IMR-90 (cell line): ENCODE results near the gene HYAL4. TPM values are rescaled to one million over a fixed set of nuclear protein-coding genes. Genes with fewer than 3 reads are reported as not detected.

Source experiments
- ATAC-seq: fragments of 200-7000 bp; cut with Tn5 transposase; 2 replicates; pipeline ENCODE4 v1.9.1; 2020; ENCODE audit warnings: low read depth, mild to moderate bottlenecking, moderate library complexity
- BruUV-seq: library from RNA; stranded (reverse); fragments of 400-500 nt; replicated peaks from 2 replicates; lab custom pipeline; 2021; lab: Mats Ljungman, UMichigan
- CTCF ChIA-PET: fragments of 300-600 bp; formaldehyde crosslinking; extraction: SDS; loops from one replicate; lab custom pipeline; 2021; ENCODE audit warnings: antibody characterized with exemption; lab: Yijun Ruan, JAX
- POLR2A ChIA-PET: fragments of 300-600 bp; sonication (Branson Sonifier 250); formaldehyde crosslinking; loops from one replicate; lab custom pipeline; 2022; ENCODE audit warnings: antibody characterized with exemption; ENCODE audit not compliant: unreplicated experiment; lab: Charles Lee
- DNase-seq: peaks from one replicate; pipeline ENCODE4 v3.0.0; 2013
- H2AFZ ChIP-seq: replicated peaks from 2 replicates; pipeline ENCODE3; 2013; ENCODE audit warnings: low read length, mild to moderate bottlenecking; ENCODE audit not compliant: poor library complexity
- H2AK5ac ChIP-seq: 2 replicates; pipeline ENCODE4 v1.6.1; 2013; ENCODE audit warnings: low read depth, low read length, inconsistent platforms
- H2AK9ac ChIP-seq: replicated peaks from 2 replicates; pipeline ENCODE3; 2013; ENCODE audit warnings: mild to moderate bottlenecking, low read depth, low read length, moderate library complexity; ENCODE audit not compliant: poor library complexity
- H2BK120ac ChIP-seq: 2 replicates; pipeline ENCODE4 v1.6.1; 2013; ENCODE audit warnings: low read depth, low read length, inconsistent platforms
- H2BK15ac ChIP-seq: 3 replicates; pipeline ENCODE4 v1.6.1; 2013; ENCODE audit warnings: low read depth, low read length, inconsistent platforms
- H2BK20ac ChIP-seq: 2 replicates; pipeline ENCODE4 v1.6.1; 2013; ENCODE audit warnings: low read depth, mild to moderate bottlenecking, inconsistent platforms, low read length, moderate library complexity
- H2BK5ac ChIP-seq: 2 replicates; pipeline ENCODE4 v1.6.1; 2013; ENCODE audit warnings: mild to moderate bottlenecking, low read depth, low read length, inconsistent platforms; ENCODE audit not compliant: poor library complexity, severe bottlenecking
- H3K14ac ChIP-seq: replicated peaks from 2 replicates; pipeline ENCODE4 v1.6.1; 2013; ENCODE audit warnings: low read depth, low read length, inconsistent platforms
- H3K18ac ChIP-seq: 2 replicates; pipeline ENCODE4 v1.6.1; 2013; ENCODE audit warnings: low read depth, low read length, control low read depth
- H3K23ac ChIP-seq: 2 replicates; pipeline ENCODE4 v1.6.1; 2013; ENCODE audit warnings: low read depth, low read length, inconsistent platforms
- H3K27ac ChIP-seq: 2 replicates; pipeline ENCODE4 v1.5.1; 2013; ENCODE audit warnings: mild to moderate bottlenecking, control low read depth, low read length; ENCODE audit not compliant: insufficient read depth
- H3K27me3 ChIP-seq: 2 replicates; pipeline ENCODE4 v1.6.1; 2013; ENCODE audit warnings: low read length; ENCODE audit not compliant: control insufficient read depth, insufficient read depth
- H3K36me3 ChIP-seq: 2 replicates; pipeline ENCODE4 v1.6.1; 2013; ENCODE audit warnings: low read length, mixed read lengths; ENCODE audit not compliant: control insufficient read depth, insufficient read depth
- H3K4ac ChIP-seq: 2 replicates; pipeline ENCODE4 v1.6.1; 2013; ENCODE audit warnings: low read depth, low read length, inconsistent platforms
- H3K4me1 ChIP-seq: 2 replicates; pipeline ENCODE4 v1.6.1; 2013; ENCODE audit warnings: low read length, mixed read lengths; ENCODE audit not compliant: control insufficient read depth, insufficient read depth
- H3K4me2 ChIP-seq: 2 replicates; pipeline ENCODE4 v1.6.1; 2013; ENCODE audit warnings: low read depth, mild to moderate bottlenecking, control low read depth, low read length, moderate library complexity
- H3K4me3 ChIP-seq: 2 replicates; pipeline ENCODE4 v1.5.1; 2013; ENCODE audit warnings: low read depth, mild to moderate bottlenecking, control low read depth, low read length, moderate library complexity; ENCODE audit not compliant: insufficient read depth
- H3K56ac ChIP-seq: 2 replicates; pipeline ENCODE4 v1.6.1; 2013; ENCODE audit warnings: low read length, inconsistent platforms; ENCODE audit not compliant: insufficient read depth; ENCODE audit errors: extremely low read depth
- H3K79me1 ChIP-seq, 2 experiments: 2 replicates each; pipeline ENCODE4 v1.6.1; 2013; ENCODE audit warnings: low read length in 2 of 2, inconsistent platforms in 1 of 2, low read depth in 1 of 2
- H3K9ac ChIP-seq: 2 replicates; pipeline ENCODE4 v1.6.1; 2013; ENCODE audit warnings: low read depth, low read length, control low read depth
- H3K9me1 ChIP-seq: 2 replicates; pipeline ENCODE4 v1.6.1; 2013; ENCODE audit warnings: low read length, inconsistent platforms; ENCODE audit not compliant: insufficient read depth
- H3K9me3 ChIP-seq: 2 replicates; pipeline ENCODE4 v1.6.1; 2013; ENCODE audit warnings: low read length; ENCODE audit not compliant: control insufficient read depth, insufficient read depth
- H4K20me1 ChIP-seq: 2 replicates; pipeline ENCODE4 v1.6.1; 2013; ENCODE audit warnings: low read length, inconsistent platforms; ENCODE audit not compliant: insufficient read depth
- H4K5ac ChIP-seq: 2 replicates; pipeline ENCODE4 v1.6.1; 2013; ENCODE audit warnings: mild to moderate bottlenecking, low read depth, low read length, control low read depth
- H4K8ac ChIP-seq, 2 experiments: 2 replicates each; pipeline ENCODE4 v1.6.1; 2013; ENCODE audit warnings: low read depth in 2 of 2, low read length in 2 of 2, control low read depth in 1 of 2, inconsistent platforms in 1 of 2
- H4K91ac ChIP-seq: 2 replicates; pipeline ENCODE4 v1.6.1; 2013; ENCODE audit warnings: low read depth, low read length, inconsistent platforms; ENCODE audit not compliant: insufficient read depth
- CHD1 ChIP-seq: IDR thresholded peaks from 2 replicates; pipeline ENCODE4 v1.6.1; 2012; ENCODE audit warnings: low read depth, low read length, improper control_type of control experiment
- FOS ChIP-seq: fragments of 150-350 bp; IDR thresholded peaks from 2 replicates; pipeline ENCODE4 v1.6.1; 2016; ENCODE audit warnings: low read depth, low read length
- MAFK ChIP-seq: IDR thresholded peaks from 2 replicates; pipeline ENCODE4 v1.6.1; 2012; ENCODE audit warnings: low read depth, low read length, improper control_type of control experiment
- MAZ ChIP-seq: IDR thresholded peaks from 2 replicates; pipeline ENCODE4 v1.6.1; 2012; ENCODE audit warnings: low read depth, mild to moderate bottlenecking, low read length, improper control_type of control experiment, moderate library complexity, borderline replicate concordance
- MXI1 ChIP-seq: IDR thresholded peaks from 2 replicates; pipeline ENCODE4 v1.6.1; 2012; ENCODE audit warnings: low read depth, mild to moderate bottlenecking, low read length, moderate library complexity, borderline replicate concordance
- NFE2L2 ChIP-seq: fragments of 150-350 bp; IDR thresholded peaks from 2 replicates; pipeline ENCODE4 v1.6.1; 2016; ENCODE audit warnings: low read depth, mild to moderate bottlenecking, low read length
- POLR2A ChIP-seq: IDR thresholded peaks from 2 replicates; pipeline ENCODE4 v1.6.1; 2012; ENCODE audit warnings: mild to moderate bottlenecking, low read depth, low read length
- RFX5 ChIP-seq: IDR thresholded peaks from 2 replicates; pipeline ENCODE4 v1.8.0; 2012; ENCODE audit warnings: low read depth, mild to moderate bottlenecking, low read length, moderate library complexity
- SMC3 ChIP-seq: fragments of 150-350 bp; IDR thresholded peaks from 2 replicates; pipeline ENCODE4 v1.6.1; 2016; ENCODE audit warnings: low read depth, mild to moderate bottlenecking, antibody characterized with exemption, low read length, moderate library complexity
- dilution Hi-C: fragments of 300-500 bp; cut with HindIII; formaldehyde crosslinking; loops from one replicate; pipeline ENCODE4 v1.14.3; 2018; ENCODE audit warnings: low sequenced_read_pairs; ENCODE audit not compliant: unreplicated experiment
- in situ Hi-C: fragments of 300-500 bp; cut with MboI; formaldehyde crosslinking; loops from 3 replicates; pipeline ENCODE4 v1.14.3; 2019; ENCODE audit warnings: low sequenced_read_pairs, inconsistent platforms, mixed read lengths
- intact Hi-C: fragments of 100-400 bp; cut with micrococcal nuclease; formaldehyde crosslinking; loops from 2 replicates; pipeline ENCODE4 v1.10.0; 2022
- polyA plus RNA-seq, 3 experiments: library from polyadenylated mRNA; depleted of rRNA; stranded (reverse); fragments of >200 nt; gene quantifications; 2 replicates each; pipeline ENCODE4 v1.2.3, GENCODE V29; 2012; ENCODE audit warnings: low replicate concordance in 1 of 3
- total RNA-seq: library from RNA; depleted of rRNA; stranded (reverse); fragments of >200 nt; gene quantifications from 2 replicates; pipeline ENCODE4 v1.2.3, GENCODE V29; 2012
- TF ChIP-seq, protein P1 (sequence below): fragments of 150-350 bp; IDR thresholded peaks from 2 replicates; pipeline ENCODE4 v1.6.1; 2017; ENCODE audit warnings: mild to moderate bottlenecking, antibody characterized with exemption, low read length, low read depth
- TF ChIP-seq, protein P2 (sequence below): fragments of 150-350 bp; IDR thresholded peaks from 2 replicates; pipeline ENCODE4 v1.6.1; 2016; ENCODE audit warnings: low read depth, mild to moderate bottlenecking, low read length, moderate library complexity, borderline replicate concordance
- TF ChIP-seq, protein P3 (sequence below): conservative IDR thresholded peaks from 2 replicates; pipeline ENCODE4 v1.5.1; 2012; ENCODE audit warnings: mild to moderate bottlenecking, low read depth, low read length, improper control_type of control experiment

HYAL4 gene
- total and polyA plus RNA-seq, 2 of the 4 experiments (the other 2 are of a cell fraction), result not detected

- CTCF ChIA-PET, result interaction anchor here (0.6 kb wide), 1 partner anchor 1316 kb away, joined by 4 read pairs; no protein-coding TSS in a partner anchor
- no peak for TF ChIP-seq SMC3
- TF ChIP-seq POLR2A, result no peak
- TF ChIP-seq, protein P1, sequence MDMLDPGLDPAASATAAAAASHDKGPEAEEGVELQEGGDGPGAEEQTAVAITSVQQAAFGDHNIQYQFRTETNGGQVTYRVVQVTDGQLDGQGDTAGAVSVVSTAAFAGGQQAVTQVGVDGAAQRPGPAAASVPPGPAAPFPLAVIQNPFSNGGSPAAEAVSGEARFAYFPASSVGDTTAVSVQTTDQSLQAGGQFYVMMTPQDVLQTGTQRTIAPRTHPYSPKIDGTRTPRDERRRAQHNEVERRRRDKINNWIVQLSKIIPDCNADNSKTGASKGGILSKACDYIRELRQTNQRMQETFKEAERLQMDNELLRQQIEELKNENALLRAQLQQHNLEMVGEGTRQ, result no peak
- TF ChIP-seq, protein P2, sequence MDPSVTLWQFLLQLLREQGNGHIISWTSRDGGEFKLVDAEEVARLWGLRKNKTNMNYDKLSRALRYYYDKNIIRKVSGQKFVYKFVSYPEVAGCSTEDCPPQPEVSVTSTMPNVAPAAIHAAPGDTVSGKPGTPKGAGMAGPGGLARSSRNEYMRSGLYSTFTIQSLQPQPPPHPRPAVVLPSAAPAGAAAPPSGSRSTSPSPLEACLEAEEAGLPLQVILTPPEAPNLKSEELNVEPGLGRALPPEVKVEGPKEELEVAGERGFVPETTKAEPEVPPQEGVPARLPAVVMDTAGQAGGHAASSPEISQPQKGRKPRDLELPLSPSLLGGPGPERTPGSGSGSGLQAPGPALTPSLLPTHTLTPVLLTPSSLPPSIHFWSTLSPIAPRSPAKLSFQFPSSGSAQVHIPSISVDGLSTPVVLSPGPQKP, result no peak
- TF ChIP-seq NFE2L2, result no peak
- TF ChIP-seq RFX5, result no peak
- TF ChIP-seq CHD1, result no peak
- no peak for TF ChIP-seq MAFK
- no peak for TF ChIP-seq MXI1
- TF ChIP-seq MAZ, result no peak
- TF ChIP-seq, protein P3, sequence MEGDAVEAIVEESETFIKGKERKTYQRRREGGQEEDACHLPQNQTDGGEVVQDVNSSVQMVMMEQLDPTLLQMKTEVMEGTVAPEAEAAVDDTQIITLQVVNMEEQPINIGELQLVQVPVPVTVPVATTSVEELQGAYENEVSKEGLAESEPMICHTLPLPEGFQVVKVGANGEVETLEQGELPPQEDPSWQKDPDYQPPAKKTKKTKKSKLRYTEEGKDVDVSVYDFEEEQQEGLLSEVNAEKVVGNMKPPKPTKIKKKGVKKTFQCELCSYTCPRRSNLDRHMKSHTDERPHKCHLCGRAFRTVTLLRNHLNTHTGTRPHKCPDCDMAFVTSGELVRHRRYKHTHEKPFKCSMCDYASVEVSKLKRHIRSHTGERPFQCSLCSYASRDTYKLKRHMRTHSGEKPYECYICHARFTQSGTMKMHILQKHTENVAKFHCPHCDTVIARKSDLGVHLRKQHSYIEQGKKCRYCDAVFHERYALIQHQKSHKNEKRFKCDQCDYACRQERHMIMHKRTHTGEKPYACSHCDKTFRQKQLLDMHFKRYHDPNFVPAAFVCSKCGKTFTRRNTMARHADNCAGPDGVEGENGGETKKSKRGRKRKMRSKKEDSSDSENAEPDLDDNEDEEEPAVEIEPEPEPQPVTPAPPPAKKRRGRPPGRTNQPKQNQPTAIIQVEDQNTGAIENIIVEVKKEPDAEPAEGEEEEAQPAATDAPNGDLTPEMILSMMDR, result no peak
- TF ChIP-seq FOS, result no peak
These were observed 43.2 kb downstream of the HYAL4 start for GRCh38 chr7:123888192-123888591.

More at GRCh38 chr7:123888192-123888591, 43.2 kb downstream of the HYAL4 start:
- DNase-seq (no peak), ATAC-seq (no peak)
- H3K79me1 ChIP-seq, result no peaks in the 10 kb centered on the region
- H4K20me1 ChIP-seq, result no peaks in the 10 kb centered on the region
- H3K14ac ChIP-seq, result no peak overlapping the region
- H2AK9ac ChIP-seq, result no peak overlapping the region
- H3K27me3 ChIP-seq, result no peaks in the 10 kb centered on the region
- no peak overlapping the region for H3K4ac ChIP-seq
- no peaks in the 10 kb centered on the region for H3K4me1 ChIP-seq
- dilution Hi-C loops (no loop called here), intact Hi-C loops (no loop called here), in situ Hi-C loops (no loop called here)
- H2BK20ac ChIP-seq, result no peak overlapping the region
- no peak overlapping the region for H2BK120ac ChIP-seq
- no peak overlapping the region for H2AK5ac ChIP-seq
- H2BK15ac ChIP-seq, result no peak overlapping the region
- H4K91ac ChIP-seq, result no peak overlapping the region
- H3K9me1 ChIP-seq, result no peaks in the 10 kb centered on the region
- H3K56ac ChIP-seq, result no peak overlapping the region
- POLR2A ChIA-PET, result no interaction called here
- H2BK5ac ChIP-seq, result no peak overlapping the region
- no peaks in the 10 kb centered on the region for H3K9me3 ChIP-seq
- H3K18ac ChIP-seq, result no peak overlapping the region
- H2AFZ ChIP-seq, result no peak overlapping the region
- H4K8ac ChIP-seq, result no peak overlapping the region
- H3K9ac ChIP-seq, result no peak overlapping the region
- no TSS peak for BruUV-seq
- H4K5ac ChIP-seq, result no peak overlapping the region
- no peak overlapping the region for H3K23ac ChIP-seq
- no peak overlapping the region for H3K4me3 ChIP-seq
- H3K4me2 ChIP-seq, result no peak overlapping the region
- no peak overlapping the region for H3K27ac ChIP-seq
- no peaks in the 10 kb centered on the region for H3K36me3 ChIP-seq
